GM19351 (cell line): ENCODE data around the gene ZNF568.

ENCODE experiments used
- ATAC-seq: cut with Tn5 transposase; IDR thresholded peaks from one replicate; pipeline ENCODE4 v1.9.1; 2021; ENCODE audit warnings: mild to moderate bottlenecking, moderate library complexity; ENCODE audit not compliant: unreplicated experiment

ZNF568 gene

GRCh38 chr19:36997843-36998235, 81.7 kb downstream of the ZNF568 start:
- no peak for ATAC-seq

GRCh38 chr19:36999313-36999712, 83.2 kb downstream of the ZNF568 start:
- no peak for ATAC-seq

- ATAC-seq: no peak
Measured at GRCh38 chr19:37007587-37008220, 91.6 kb downstream of the ZNF568 start.

- ATAC-seq: no peak
Measured at GRCh38 chr19:37009871-37010270, 93.7 kb downstream of the ZNF568 start.

- no peak for ATAC-seq
Measured at GRCh38 chr19:37012093-37012745, 96.1 kb downstream of the ZNF568 start.

GRCh38 chr19:37014456-37014855, 98.3 kb downstream of the ZNF568 start:
- no peak for ATAC-seq

- no peak for ATAC-seq
Measured at GRCh38 chr19:37045140-37045539, 129.0 kb downstream of the ZNF568 start.
